ENCODE results near the gene PKDCC.
A peak's percentile ranks its signal among the peaks of the same experiment; 100 is the strongest.

The PKDCC gene

DNA sequence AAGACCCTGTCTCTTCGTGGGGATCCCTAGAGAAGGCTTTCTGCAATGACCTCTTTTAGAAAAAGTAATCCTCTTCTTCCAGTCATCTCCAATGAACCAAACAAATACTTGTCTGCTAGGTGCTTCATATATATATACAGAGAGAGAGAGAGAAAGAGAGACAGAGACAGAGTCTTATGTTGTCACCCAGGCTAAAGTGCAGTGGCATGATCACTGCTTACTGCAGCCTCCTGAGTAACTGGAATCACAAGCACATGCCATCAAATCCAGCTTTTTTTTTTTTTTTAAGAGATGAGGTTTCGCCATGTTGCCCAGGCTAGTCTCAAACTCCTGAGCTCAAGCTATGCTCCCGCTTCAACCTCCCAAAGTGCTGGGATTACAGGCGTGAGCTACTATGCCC is 18.6 kb upstream of the PKDCC start:
- Mint-ChIP-seq H3K36me3 (ENCODE audit: low read depth) (no peaks in the 10 kb centered on the region), H3K4me1 (peaks cover 87% of the 10 kb centered on the region), H3K27ac (peak overlapping the region; percentile 87 to 97 (median 91)), H3K27me3 (ENCODE audit: low read depth) (peaks cover 5% of the 10 kb centered on the region), H3K9me3 (no peaks in the 10 kb centered on the region), H3K4me3 (peak overlapping the region in 2 of 3 experiments; percentile 6 to 46)
- TF ChIP-seq, protein P1, sequence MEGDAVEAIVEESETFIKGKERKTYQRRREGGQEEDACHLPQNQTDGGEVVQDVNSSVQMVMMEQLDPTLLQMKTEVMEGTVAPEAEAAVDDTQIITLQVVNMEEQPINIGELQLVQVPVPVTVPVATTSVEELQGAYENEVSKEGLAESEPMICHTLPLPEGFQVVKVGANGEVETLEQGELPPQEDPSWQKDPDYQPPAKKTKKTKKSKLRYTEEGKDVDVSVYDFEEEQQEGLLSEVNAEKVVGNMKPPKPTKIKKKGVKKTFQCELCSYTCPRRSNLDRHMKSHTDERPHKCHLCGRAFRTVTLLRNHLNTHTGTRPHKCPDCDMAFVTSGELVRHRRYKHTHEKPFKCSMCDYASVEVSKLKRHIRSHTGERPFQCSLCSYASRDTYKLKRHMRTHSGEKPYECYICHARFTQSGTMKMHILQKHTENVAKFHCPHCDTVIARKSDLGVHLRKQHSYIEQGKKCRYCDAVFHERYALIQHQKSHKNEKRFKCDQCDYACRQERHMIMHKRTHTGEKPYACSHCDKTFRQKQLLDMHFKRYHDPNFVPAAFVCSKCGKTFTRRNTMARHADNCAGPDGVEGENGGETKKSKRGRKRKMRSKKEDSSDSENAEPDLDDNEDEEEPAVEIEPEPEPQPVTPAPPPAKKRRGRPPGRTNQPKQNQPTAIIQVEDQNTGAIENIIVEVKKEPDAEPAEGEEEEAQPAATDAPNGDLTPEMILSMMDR (IDR thresholded peaks at IDR 0.05; ENCODE audit: unreplicated experiment in 3 of 3): no peak

DNA sequence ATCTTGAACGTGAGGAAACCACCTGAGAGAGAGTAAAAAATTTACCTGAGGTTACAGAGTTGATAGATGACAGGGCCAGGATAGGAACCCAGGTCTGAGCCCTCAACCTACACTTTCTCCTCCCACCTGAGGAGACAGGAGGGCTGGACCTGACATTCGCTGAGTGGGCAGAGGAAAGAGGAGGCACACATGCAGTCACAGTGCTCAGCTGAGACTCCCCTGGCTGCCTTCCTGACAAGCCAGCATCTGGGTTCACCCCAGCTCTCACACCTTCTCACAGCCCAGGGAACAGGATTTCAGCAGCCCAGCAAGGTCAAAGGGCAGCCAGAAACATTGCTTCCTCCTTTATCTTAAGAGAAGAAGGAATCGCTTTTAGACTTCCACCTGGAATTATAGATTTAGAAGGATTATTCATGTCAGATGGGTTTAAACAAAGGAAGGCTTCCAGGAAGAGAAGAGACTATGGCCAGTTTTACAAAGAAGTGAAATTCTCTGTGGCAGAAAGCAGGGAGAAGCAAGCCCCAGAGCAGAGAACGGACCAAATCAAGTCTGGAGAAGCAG is 18.1 kb upstream of the PKDCC start:
- Mint-ChIP-seq H3K4me3 (peak overlapping the region in 1 of 3 experiments; percentile 21), H3K27ac (peak overlapping the region; percentile 87 to 97 (median 91)), H3K4me1 (peaks cover 86% of the 10 kb centered on the region), H3K9me3 (no peaks in the 10 kb centered on the region), H3K27me3 (ENCODE audit: low read depth) (peaks cover 5% of the 10 kb centered on the region), H3K36me3 (ENCODE audit: low read depth) (peaks cover 4% of the 10 kb centered on the region)
- TF ChIP-seq, protein P1 (IDR thresholded peaks at IDR 0.05; ENCODE audit: unreplicated experiment in 3 of 3): no peak

DNA sequence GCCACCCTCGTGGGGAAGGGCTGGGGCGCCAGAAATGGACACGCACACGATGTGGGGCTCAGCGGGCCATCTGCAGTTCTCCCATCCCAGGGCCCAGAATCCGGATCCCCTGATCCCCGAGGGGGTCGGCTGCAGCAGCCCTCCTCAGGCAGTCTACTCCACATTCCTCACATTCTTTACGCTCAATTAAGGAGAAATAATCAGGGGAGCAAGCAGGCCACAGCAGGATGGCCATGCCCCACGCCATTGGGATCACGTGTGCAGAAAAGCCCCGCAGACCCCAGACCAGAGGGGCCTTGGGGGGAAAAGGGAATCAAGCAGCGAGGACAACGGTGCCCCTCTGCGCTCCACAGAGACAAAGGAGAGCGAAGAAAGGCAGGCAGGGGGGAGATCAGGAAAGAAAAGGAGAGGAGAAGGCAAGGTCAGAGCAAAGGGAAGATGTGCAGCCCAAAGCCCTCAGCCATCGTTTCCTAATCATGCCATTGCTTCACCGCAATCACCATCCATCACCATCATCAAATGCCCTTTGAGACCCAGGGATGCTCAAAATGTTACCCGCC is 17.5 kb upstream of the PKDCC start:
- H3K27ac Mint-ChIP-seq: peak overlapping the region; percentile 87 to 97 (median 91)
- H3K36me3 Mint-ChIP-seq (ENCODE audit: low read depth): peaks cover 4% of the 10 kb centered on the region
- peaks cover 5% of the 10 kb centered on the region for H3K27me3 Mint-ChIP-seq (ENCODE audit: low read depth)
- TF ChIP-seq, protein P1 (IDR thresholded peaks at IDR 0.05; ENCODE audit: unreplicated experiment in 3 of 3): no peak
- H3K9me3 Mint-ChIP-seq: no peaks in the 10 kb centered on the region
- peaks cover 80% of the 10 kb centered on the region for H3K4me1 Mint-ChIP-seq
- peak overlapping the region in 2 of 3 experiments; percentile 21 to 38 for H3K4me3 Mint-ChIP-seq

DNA sequence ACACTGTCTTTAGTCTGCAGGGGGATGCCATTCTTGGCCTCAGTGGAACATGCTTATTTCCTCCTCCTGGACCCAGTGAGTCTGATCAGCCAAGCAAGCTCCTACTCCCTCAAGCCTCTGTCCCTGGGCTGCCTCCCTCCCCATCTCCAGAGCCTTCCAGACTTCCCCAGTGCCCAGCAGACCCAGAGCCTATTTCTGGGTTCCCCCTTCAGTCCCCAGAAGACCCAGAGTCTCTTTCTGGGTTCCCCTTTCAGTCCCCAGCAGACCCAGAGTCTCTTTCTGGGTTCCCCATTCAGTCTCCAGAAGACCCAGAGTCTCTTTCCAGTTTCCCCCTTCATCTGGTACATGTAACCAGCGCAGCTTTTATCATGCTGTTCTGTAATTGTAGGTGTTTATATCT is 17.0 kb upstream of the PKDCC start:
- Mint-ChIP-seq H3K27me3 (ENCODE audit: low read depth) (peaks cover 5% of the 10 kb centered on the region), H3K9me3 (no peaks in the 10 kb centered on the region), H3K4me3 (no peak overlapping the region), H3K4me1 (peaks cover 75% of the 10 kb centered on the region), H3K27ac (peak overlapping the region; percentile 87 to 97 (median 91)), H3K36me3 (ENCODE audit: low read depth) (peaks cover 4% of the 10 kb centered on the region)
- TF ChIP-seq, protein P1 (IDR thresholded peaks at IDR 0.05; ENCODE audit: unreplicated experiment in 3 of 3): no peak

DNA sequence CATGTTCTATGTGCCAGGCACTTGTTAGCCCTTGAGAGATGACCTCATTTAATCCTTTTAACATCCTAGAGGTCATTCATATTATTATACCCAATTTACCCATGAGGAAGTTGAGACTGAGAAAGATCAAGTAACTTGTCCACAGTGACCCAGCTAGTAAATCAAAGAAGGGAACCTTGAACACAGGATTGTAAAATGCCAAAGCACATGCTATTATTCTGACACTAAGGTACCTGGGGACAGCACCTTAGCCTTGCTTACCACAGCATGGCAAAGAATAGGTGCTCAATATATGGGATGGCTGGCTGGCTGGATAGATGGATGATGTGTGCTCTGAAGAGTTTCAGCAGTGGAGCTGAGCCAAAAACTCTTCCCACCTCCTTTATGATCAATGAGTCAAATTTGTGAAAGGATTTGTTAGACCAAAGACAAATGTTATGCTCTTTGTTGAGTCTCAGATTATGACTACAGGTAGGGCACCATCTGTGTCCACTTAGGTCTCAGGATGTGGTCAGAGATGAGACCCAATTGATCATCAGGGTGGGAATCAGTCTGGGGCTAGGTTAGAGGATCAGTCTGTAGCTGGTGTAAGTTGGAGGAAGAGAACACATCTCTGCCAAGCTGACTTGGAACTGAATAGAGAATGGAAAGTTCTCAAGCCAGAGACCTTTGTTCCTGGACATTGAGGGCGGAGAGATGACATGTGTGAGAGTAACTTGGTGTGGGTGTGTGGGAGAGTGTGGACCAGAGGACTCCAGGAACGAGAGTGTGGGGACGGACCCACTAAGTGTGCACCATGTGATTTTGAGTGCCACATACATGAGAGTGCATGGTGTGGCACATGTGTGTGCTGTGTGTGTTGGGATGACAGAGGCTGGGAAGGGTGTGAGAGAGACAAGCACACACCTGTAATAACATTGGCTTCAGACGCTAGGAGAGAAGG is 16.3 kb upstream of the PKDCC start:
- Mint-ChIP-seq H3K9me3 (no peaks in the 10 kb centered on the region), H3K4me3 (no peak overlapping the region), H3K36me3 (ENCODE audit: low read depth) (peaks cover 4% of the 10 kb centered on the region), H3K27me3 (ENCODE audit: low read depth) (peaks cover 5% of the 10 kb centered on the region), H3K27ac (peak overlapping the region; percentile 87 to 97 (median 91)), H3K4me1 (peaks cover 68% of the 10 kb centered on the region)
- TF ChIP-seq, protein P1 (IDR thresholded peaks at IDR 0.05; ENCODE audit: unreplicated experiment in 3 of 3): no peak
